ENCODE data around the gene MZF1.
"Not testable (repeated sequence)": the region's sequence is repeated elsewhere in the genome, so short reads cannot be mapped to it uniquely, and the experiment has no call there.

DNA sequence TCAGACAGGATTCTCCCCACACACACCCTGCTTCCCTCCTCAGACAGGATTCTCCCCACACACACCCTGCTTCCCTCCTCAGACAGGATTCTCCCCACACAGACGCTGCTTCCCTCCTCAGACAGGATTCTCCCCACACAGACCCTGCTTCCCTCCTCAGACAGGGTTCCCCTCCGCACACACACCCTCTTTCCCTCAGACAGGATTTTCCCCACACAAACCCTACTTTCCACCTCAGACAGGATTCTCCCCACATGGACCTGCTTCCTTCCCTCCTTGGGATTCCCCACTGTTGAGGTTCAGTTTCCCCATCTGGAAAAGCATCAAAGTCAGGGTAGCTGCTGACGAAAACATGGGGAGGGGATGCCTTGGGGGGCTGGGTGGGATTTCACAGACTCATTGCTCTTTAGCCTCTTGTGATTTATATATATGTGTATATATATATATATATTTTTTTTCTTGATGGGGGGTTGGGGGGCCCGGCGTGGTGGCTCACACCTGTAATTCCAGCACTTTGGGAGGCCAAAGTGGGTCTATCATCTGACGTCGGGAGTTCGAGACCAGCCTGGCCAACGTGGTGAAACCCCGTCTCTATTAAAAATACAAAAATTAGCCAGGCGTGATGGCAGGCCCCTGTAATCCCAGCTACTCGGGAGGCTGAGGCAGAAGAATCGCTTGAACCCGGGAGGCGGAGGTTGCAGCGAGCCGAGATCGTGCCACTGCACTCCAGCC is 30.3 kb downstream of the MZF1 start:
- TF ChIP-seq, protein P1, sequence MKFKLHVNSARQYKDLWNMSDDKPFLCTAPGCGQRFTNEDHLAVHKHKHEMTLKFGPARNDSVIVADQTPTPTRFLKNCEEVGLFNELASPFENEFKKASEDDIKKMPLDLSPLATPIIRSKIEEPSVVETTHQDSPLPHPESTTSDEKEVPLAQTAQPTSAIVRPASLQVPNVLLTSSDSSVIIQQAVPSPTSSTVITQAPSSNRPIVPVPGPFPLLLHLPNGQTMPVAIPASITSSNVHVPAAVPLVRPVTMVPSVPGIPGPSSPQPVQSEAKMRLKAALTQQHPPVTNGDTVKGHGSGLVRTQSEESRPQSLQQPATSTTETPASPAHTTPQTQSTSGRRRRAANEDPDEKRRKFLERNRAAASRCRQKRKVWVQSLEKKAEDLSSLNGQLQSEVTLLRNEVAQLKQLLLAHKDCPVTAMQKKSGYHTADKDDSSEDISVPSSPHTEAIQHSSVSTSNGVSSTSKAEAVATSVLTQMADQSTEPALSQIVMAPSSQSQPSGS (tag by site-specific recombination; IDR thresholded peaks at IDR 0.05; ENCODE audit: low read depth), result not testable (repeated sequence)
- TF ChIP-seq ZXDB (tag by site-specific recombination; IDR thresholded peaks at IDR 0.05); ZNF701 (tag by site-specific recombination; IDR thresholded peaks at IDR 0.05); ZNF138 (tag by site-specific recombination; IDR thresholded peaks at IDR 0.05; ENCODE audit: borderline replicate concordance); ZNF274 (IDR thresholded peaks at IDR 0.05; ENCODE audit: low read length); ZNF274 (tag by site-specific recombination; IDR thresholded peaks at IDR 0.05; ENCODE audit: borderline replicate concordance); KLF9 (tag by site-specific recombination; IDR thresholded peaks at IDR 0.05; ENCODE audit: low read depth); ZNF555 (tag by site-specific recombination; conservative IDR thresholded peaks at IDR 0.05): not testable (repeated sequence)
- TF ChIP-seq, protein P2, sequence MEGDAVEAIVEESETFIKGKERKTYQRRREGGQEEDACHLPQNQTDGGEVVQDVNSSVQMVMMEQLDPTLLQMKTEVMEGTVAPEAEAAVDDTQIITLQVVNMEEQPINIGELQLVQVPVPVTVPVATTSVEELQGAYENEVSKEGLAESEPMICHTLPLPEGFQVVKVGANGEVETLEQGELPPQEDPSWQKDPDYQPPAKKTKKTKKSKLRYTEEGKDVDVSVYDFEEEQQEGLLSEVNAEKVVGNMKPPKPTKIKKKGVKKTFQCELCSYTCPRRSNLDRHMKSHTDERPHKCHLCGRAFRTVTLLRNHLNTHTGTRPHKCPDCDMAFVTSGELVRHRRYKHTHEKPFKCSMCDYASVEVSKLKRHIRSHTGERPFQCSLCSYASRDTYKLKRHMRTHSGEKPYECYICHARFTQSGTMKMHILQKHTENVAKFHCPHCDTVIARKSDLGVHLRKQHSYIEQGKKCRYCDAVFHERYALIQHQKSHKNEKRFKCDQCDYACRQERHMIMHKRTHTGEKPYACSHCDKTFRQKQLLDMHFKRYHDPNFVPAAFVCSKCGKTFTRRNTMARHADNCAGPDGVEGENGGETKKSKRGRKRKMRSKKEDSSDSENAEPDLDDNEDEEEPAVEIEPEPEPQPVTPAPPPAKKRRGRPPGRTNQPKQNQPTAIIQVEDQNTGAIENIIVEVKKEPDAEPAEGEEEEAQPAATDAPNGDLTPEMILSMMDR (tag by site-specific recombination; IDR thresholded peaks at IDR 0.05), result not testable (repeated sequence)
- TF ChIP-seq, protein P3, sequence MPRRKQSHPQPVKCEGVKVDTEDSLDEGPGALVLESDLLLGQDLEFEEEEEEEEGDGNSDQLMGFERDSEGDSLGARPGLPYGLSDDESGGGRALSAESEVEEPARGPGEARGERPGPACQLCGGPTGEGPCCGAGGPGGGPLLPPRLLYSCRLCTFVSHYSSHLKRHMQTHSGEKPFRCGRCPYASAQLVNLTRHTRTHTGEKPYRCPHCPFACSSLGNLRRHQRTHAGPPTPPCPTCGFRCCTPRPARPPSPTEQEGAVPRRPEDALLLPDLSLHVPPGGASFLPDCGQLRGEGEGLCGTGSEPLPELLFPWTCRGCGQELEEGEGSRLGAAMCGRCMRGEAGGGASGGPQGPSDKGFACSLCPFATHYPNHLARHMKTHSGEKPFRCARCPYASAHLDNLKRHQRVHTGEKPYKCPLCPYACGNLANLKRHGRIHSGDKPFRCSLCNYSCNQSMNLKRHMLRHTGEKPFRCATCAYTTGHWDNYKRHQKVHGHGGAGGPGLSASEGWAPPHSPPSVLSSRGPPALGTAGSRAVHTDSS (tag by site-specific recombination; IDR thresholded peaks at IDR 0.05), result not testable (repeated sequence)
- TF ChIP-seq, protein P4, sequence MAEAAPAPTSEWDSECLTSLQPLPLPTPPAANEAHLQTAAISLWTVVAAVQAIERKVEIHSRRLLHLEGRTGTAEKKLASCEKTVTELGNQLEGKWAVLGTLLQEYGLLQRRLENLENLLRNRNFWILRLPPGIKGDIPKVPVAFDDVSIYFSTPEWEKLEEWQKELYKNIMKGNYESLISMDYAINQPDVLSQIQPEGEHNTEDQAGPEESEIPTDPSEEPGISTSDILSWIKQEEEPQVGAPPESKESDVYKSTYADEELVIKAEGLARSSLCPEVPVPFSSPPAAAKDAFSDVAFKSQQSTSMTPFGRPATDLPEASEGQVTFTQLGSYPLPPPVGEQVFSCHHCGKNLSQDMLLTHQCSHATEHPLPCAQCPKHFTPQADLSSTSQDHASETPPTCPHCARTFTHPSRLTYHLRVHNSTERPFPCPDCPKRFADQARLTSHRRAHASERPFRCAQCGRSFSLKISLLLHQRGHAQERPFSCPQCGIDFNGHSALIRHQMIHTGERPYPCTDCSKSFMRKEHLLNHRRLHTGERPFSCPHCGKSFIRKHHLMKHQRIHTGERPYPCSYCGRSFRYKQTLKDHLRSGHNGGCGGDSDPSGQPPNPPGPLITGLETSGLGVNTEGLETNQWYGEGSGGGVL (tag by site-specific recombination; IDR thresholded peaks at IDR 0.05), result not testable (repeated sequence)
- TF ChIP-seq, protein P5, sequence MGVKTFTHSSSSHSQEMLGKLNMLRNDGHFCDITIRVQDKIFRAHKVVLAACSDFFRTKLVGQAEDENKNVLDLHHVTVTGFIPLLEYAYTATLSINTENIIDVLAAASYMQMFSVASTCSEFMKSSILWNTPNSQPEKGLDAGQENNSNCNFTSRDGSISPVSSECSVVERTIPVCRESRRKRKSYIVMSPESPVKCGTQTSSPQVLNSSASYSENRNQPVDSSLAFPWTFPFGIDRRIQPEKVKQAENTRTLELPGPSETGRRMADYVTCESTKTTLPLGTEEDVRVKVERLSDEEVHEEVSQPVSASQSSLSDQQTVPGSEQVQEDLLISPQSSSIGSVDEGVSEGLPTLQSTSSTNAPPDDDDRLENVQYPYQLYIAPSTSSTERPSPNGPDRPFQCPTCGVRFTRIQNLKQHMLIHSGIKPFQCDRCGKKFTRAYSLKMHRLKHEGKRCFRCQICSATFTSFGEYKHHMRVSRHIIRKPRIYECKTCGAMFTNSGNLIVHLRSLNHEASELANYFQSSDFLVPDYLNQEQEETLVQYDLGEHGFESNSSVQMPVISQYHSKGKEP (tag by site-specific recombination; IDR thresholded peaks at IDR 0.05), result not testable (repeated sequence)
